Mesendoderm (in vitro differentiated cells): ENCODE data around the gene CD68.

Source experiments
- DNase-seq: peaks from one replicate; pipeline ENCODE4 v3.0.0; 2013
- H2AK5ac ChIP-seq: 2 replicates; pipeline ENCODE4 v1.6.1; 2013; ENCODE audit warnings: low read length, inconsistent platforms
- H2BK120ac ChIP-seq: 2 replicates; pipeline ENCODE4 v1.6.1; 2013; ENCODE audit warnings: low read depth, mild to moderate bottlenecking, low read length, moderate library complexity, mixed read lengths
- H2BK15ac ChIP-seq: replicated peaks from 2 replicates; pipeline ENCODE4 v1.6.1; 2013; ENCODE audit warnings: low read depth, mild to moderate bottlenecking, moderate library complexity
- H2BK5ac ChIP-seq: 2 replicates; pipeline ENCODE4 v1.6.1; 2013; ENCODE audit warnings: low read length, inconsistent platforms
- H3K18ac ChIP-seq: 2 replicates; pipeline ENCODE4 v1.6.1; 2013; ENCODE audit warnings: mild to moderate bottlenecking, low read length, mixed read lengths
- H3K23ac ChIP-seq: one replicate; pipeline ENCODE4 v1.6.1; 2013; ENCODE audit warnings: low read length
- H3K27ac ChIP-seq: 2 replicates; pipeline ENCODE4 v1.5.1; 2013; ENCODE audit warnings: low read depth, mild to moderate bottlenecking, inconsistent platforms, low read length, moderate library complexity
- H3K27me3 ChIP-seq: 2 replicates; pipeline ENCODE4 v1.6.1; 2013; ENCODE audit warnings: low read length, control low read depth, mild to moderate bottlenecking, inconsistent platforms; ENCODE audit not compliant: insufficient read depth, poor library complexity
- H3K36me3 ChIP-seq: 2 replicates; pipeline ENCODE4 v1.6.1; 2013; ENCODE audit warnings: low read length, inconsistent platforms; ENCODE audit not compliant: control insufficient read depth, insufficient read depth
- H3K4ac ChIP-seq: one replicate; pipeline ENCODE4 v1.6.1; 2013; ENCODE audit warnings: low read depth, mild to moderate bottlenecking, low read length, moderate library complexity
- H3K4me1 ChIP-seq: 2 replicates; pipeline ENCODE4 v1.6.1; 2013; ENCODE audit warnings: low read depth, low read length, inconsistent platforms; ENCODE audit not compliant: control insufficient read depth
- H3K4me2 ChIP-seq: 2 replicates; pipeline ENCODE4 v1.6.1; 2013; ENCODE audit warnings: low read length
- H3K4me3 ChIP-seq: 2 replicates; pipeline ENCODE4 v1.5.1; 2013; ENCODE audit warnings: mild to moderate bottlenecking, low read length
- H3K56ac ChIP-seq: one replicate; pipeline ENCODE4 v1.6.1; 2013; ENCODE audit warnings: low read length
- H3K79me1 ChIP-seq: 2 replicates; pipeline ENCODE4 v1.6.1; 2013; ENCODE audit warnings: low read length, inconsistent platforms
- H3K79me2 ChIP-seq: 2 replicates; pipeline ENCODE4 v1.6.1; 2013; ENCODE audit warnings: mild to moderate bottlenecking, low read length; ENCODE audit not compliant: control insufficient read depth, insufficient read depth
- H3K9ac ChIP-seq: 2 replicates; pipeline ENCODE4 v1.6.1; 2013; ENCODE audit warnings: low read length, inconsistent platforms
- H4K5ac ChIP-seq: one replicate; pipeline ENCODE4 v1.6.1; 2013; ENCODE audit warnings: low read length
- H4K8ac ChIP-seq: one replicate; pipeline ENCODE4 v1.6.1; 2013; ENCODE audit warnings: low read depth, mild to moderate bottlenecking, control low read depth, low read length, moderate library complexity
- WGBS: extraction: QIAGEN DNeasy Blood & Tissue Kit; methylation state at CpG from one replicate; pipeline ENCODE4 v1.1.7; 2013; ENCODE audit warnings: low lambda C conversion rate, missing lambda C conversion rate; ENCODE audit not compliant: insufficient coverage; ENCODE audit errors: extremely low coverage; 5-methylcytosine and 5-hydroxymethylcytosine counted together

The CD68 gene

GRCh38 chr17:7612294-7612640, 32.8 kb downstream of the CD68 start:
- Histone ChIP-seq H3K18ac (no peak overlapping the region), H3K27ac (no peak overlapping the region), H3K36me3 (no peaks in the 10 kb centered on the region), H3K79me2 (peaks cover 15% of the 10 kb centered on the region), H4K8ac (no peak overlapping the region), H3K79me1 (peaks cover 17% of the 10 kb centered on the region), H2BK15ac (no peak overlapping the region), H3K4me2 (no peak overlapping the region), H3K4me1 (peaks cover 11% of the 10 kb centered on the region), H3K27me3 (no peaks in the 10 kb centered on the region), H2BK5ac (no peak overlapping the region), H3K56ac (no peak overlapping the region), H2BK120ac (no peak overlapping the region), H3K4ac (no peak overlapping the region), H3K4me3 (no peak overlapping the region), H3K9ac (no peak overlapping the region), H4K5ac (no peak overlapping the region), H2AK5ac (no peak overlapping the region), H3K23ac (no peak overlapping the region)
- DNase-seq: no peak
- WGBS: no CpG with 5 or more reads among the region's 1 CpG

DNA sequence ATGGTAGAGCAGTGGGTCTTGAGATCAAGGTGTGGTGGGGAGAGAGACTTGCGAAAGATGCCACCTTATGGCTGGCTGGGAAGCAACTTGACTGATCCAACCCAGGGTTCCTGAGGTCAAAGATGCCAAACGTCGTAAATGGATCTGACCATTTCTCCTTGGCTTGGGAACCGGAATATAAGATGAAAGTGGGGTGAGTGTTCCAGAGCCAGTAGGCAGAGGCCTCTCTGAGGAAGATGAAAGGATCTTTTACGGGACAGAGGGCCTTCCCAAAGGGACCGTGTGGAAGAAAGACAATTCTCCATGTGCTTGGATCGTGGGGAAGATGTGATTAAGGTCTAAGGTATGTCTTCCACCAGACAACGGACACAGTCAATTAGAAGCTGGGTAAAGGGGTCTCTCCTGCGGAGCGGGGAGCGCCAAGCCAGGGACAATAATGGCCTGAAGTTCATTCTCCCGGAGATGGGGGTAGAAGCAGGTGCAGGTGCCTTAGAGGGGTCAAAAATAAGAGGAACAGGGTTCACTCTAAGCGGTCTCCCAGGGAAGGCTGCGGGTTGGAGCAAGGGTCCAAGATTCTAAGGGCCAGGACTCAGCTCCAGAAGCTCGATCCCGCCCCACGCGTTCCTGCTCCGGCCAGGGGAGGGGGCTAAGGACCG, 34.5 kb downstream of the CD68 start:
- Histone ChIP-seq H3K4me3 (peak overlapping the region; percentile 70), H2BK5ac (no peak overlapping the region), H3K79me1 (peaks cover 17% of the 10 kb centered on the region), H3K4me2 (peak overlapping the region; percentile 87), H3K18ac (peak overlapping the region; percentile 80), H3K27ac (peak overlapping the region; percentile 95), H4K5ac (no peak overlapping the region), H3K4me1 (peaks cover 11% of the 10 kb centered on the region), H2BK120ac (no peak overlapping the region), H3K9ac (peak overlapping the region; percentile 82), H3K79me2 (peaks cover 15% of the 10 kb centered on the region), H3K27me3 (no peaks in the 10 kb centered on the region), H3K4ac (no peak overlapping the region), H3K23ac (no peak overlapping the region), H3K36me3 (no peaks in the 10 kb centered on the region), H2AK5ac (peak overlapping the region; percentile 37), H4K8ac (no peak overlapping the region), H3K56ac (peak overlapping the region; percentile 86), H2BK15ac (no peak overlapping the region)
- peak; percentile 43 for DNase-seq
- no CpG with 5 or more reads among the region's 20 CpGs for WGBS

DNA sequence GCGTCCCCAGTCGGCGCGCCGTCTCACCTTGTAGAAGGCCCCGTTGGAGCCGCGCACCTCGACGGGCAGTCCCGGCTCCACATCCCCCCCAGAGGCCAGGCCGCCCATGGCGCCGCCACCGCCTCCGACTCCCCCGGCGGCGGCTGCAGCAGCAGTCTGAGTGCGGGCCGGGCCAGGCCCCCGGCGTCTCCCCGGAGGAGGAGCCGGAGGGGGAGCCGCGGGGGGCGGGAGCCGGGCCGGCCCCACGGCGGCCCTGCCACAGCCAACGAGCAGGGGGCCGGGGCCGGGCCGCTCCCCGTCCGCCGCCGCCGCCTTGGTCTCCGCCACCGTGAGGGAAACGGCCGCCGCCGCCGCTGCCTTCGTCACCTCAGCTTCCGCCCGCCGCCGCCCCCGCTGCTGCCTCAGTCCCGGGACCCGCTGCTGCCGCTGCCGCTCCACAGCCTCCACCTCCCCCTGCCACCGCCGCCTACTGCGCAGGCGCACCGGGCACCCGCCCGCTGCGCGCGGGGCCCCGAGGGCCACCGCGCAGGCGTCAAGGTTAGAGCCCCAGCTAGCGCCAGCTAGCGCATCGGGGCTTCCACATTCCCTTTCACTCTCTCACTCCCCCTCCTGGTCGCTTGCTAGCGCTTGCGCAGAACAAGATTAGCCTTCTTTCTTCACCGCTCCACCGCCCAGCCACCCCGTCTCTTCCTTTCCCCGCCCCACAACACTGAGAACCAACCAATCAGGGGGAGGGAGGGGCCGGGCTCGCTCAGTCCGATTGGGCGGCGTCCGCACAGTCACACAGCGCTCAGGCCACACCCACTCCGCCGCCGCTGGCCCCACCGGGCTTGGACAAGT, 35.2 kb downstream of the CD68 start, which contains the start of gene FXR2:
Gene FXR2 (minus strand): TSS at position 473 of the 840 bp plus-strand sequence. CDS start 365 bp downstream, at position 108.
- Histone ChIP-seq H3K27ac (peak within 1 kb of the TSS; percentile 95), H3K36me3 (no peaks in the 10 kb centered on the region), H2BK5ac (no peak within 1 kb of the TSS), H3K4me2 (peak within 1 kb of the TSS; percentile 87), H4K5ac (no peak within 1 kb of the TSS), H3K4me3 (peak within 1 kb of the TSS; percentile 70), H4K8ac (no peak within 1 kb of the TSS), H3K79me2 (peaks cover 15% of the 10 kb centered on the region), H3K18ac (peak within 1 kb of the TSS; percentile 80), H3K9ac (peak within 1 kb of the TSS; percentile 82), H3K56ac (peak within 1 kb of the TSS; percentile 86), H2BK120ac (no peak within 1 kb of the TSS), H3K4me1 (peaks cover 11% of the 10 kb centered on the region), H3K27me3 (no peaks in the 10 kb centered on the region), H2BK15ac (no peak within 1 kb of the TSS), H2AK5ac (peak within 1 kb of the TSS; percentile 37), H3K4ac (peak within 1 kb of the TSS; percentile 57), H3K23ac (no peak within 1 kb of the TSS), H3K79me1 (peaks cover 15% of the 10 kb centered on the region)
- peak; percentile 100 for DNase-seq
- WGBS: no CpG with 5 or more reads among the region's 93 CpGs

GRCh38 chr17:7615265-7615747, 35.9 kb downstream of the CD68 start:
- H3K79me2 ChIP-seq: peaks cover 13% of the 10 kb centered on the region
- H2AK5ac ChIP-seq: no peak overlapping the region
- no peak overlapping the region for H4K5ac ChIP-seq
- H3K56ac ChIP-seq: no peak overlapping the region
- peak overlapping the region; percentile 60 for H3K27ac ChIP-seq
- no peak for DNase-seq
- H2BK15ac ChIP-seq: no peak overlapping the region
- no peak overlapping the region for H3K9ac ChIP-seq
- H3K4me2 ChIP-seq: no peak overlapping the region
- no peak overlapping the region for H3K4ac ChIP-seq
- no peak overlapping the region for H3K4me3 ChIP-seq
- no peak overlapping the region for H3K23ac ChIP-seq
- no peak overlapping the region for H3K18ac ChIP-seq
- H4K8ac ChIP-seq: no peak overlapping the region
- peaks cover 11% of the 10 kb centered on the region for H3K4me1 ChIP-seq
- H3K36me3 ChIP-seq: no peaks in the 10 kb centered on the region
- no CpG with 5 or more reads among the region's 28 CpGs for WGBS
- no peak overlapping the region for H2BK120ac ChIP-seq
- H3K27me3 ChIP-seq: no peaks in the 10 kb centered on the region
- peaks cover 15% of the 10 kb centered on the region for H3K79me1 ChIP-seq
- H2BK5ac ChIP-seq: no peak overlapping the region

- Histone ChIP-seq H3K27me3 (no peaks in the 10 kb centered on the region), H2BK15ac (no peak overlapping the region), H3K79me1 (peaks cover 4% of the 10 kb centered on the region), H4K5ac (no peak overlapping the region), H2BK5ac (no peak overlapping the region), H3K4ac (no peak overlapping the region), H3K23ac (no peak overlapping the region), H3K36me3 (no peaks in the 10 kb centered on the region), H2BK120ac (no peak overlapping the region), H3K4me2 (no peak overlapping the region), H3K18ac (no peak overlapping the region), H3K79me2 (peaks cover 2% of the 10 kb centered on the region), H3K9ac (no peak overlapping the region), H3K56ac (no peak overlapping the region), H2AK5ac (no peak overlapping the region), H3K4me3 (no peak overlapping the region), H3K27ac (no peak overlapping the region), H4K8ac (no peak overlapping the region), H3K4me1 (peaks cover 3% of the 10 kb centered on the region)
- WGBS: no CpG with 5 or more reads among the region's 5 CpGs
- no peak for DNase-seq
Observed at GRCh38 chr17:7618608-7619007, 39.2 kb downstream of the CD68 start.
